ENCODE results near the gene INA.

Gene INA

DNA sequence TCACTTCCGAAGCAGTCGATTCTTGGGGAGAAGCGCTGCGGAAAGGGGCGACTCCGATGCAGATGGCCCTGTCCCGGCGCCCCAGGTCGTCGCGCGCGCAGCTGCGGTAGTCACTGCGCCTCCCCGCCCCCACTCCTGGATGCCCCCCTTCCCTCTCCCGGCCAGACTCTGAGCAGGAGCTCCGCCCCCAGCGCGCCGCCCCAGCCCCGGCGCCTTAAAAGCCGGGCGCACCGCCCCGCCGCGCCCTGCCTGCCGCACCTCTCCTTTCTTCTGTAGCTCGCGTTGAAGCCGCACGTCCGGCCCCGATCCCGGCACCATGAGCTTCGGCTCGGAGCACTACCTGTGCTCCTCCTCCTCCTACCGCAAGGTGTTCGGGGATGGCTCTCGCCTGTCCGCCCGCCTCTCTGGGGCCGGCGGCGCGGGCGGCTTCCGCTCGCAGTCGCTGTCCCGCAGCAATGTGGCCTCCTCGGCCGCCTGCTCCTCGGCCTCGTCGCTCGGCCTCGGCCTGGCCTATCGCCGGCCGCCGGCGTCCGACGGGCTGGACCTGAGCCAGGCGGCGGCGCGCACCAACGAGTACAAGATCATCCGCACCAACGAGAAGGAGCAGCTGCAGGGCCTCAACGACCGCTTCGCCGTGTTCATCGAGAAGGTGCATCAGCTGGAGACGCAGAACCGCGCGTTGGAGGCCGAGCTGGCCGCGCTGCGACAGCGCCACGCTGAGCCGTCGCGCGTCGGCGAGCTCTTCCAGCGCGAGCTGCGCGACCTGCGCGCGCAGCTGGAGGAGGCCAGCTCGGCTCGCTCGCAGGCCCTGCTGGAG lies at the start of gene INA:
TSS of gene INA (plus strand) at position 243 of the 817 bp plus-strand sequence. CDS start at position 317, 74 bp downstream.
- in situ Hi-C loops (cut with MboI; ENCODE audit: low pct_unique_long_range_greater_than_20kb, low sequenced_read_pairs, unreplicated experiment) = no loop called here
- DNase-seq (ENCODE audit: low spot score) = peak; percentile 75
- TF ChIP-seq, protein P1, sequence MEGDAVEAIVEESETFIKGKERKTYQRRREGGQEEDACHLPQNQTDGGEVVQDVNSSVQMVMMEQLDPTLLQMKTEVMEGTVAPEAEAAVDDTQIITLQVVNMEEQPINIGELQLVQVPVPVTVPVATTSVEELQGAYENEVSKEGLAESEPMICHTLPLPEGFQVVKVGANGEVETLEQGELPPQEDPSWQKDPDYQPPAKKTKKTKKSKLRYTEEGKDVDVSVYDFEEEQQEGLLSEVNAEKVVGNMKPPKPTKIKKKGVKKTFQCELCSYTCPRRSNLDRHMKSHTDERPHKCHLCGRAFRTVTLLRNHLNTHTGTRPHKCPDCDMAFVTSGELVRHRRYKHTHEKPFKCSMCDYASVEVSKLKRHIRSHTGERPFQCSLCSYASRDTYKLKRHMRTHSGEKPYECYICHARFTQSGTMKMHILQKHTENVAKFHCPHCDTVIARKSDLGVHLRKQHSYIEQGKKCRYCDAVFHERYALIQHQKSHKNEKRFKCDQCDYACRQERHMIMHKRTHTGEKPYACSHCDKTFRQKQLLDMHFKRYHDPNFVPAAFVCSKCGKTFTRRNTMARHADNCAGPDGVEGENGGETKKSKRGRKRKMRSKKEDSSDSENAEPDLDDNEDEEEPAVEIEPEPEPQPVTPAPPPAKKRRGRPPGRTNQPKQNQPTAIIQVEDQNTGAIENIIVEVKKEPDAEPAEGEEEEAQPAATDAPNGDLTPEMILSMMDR (IDR thresholded peaks at IDR 0.05; ENCODE audit: extremely low read depth, insufficient read depth, missing control alignments) = peak; percentile 27

DNA sequence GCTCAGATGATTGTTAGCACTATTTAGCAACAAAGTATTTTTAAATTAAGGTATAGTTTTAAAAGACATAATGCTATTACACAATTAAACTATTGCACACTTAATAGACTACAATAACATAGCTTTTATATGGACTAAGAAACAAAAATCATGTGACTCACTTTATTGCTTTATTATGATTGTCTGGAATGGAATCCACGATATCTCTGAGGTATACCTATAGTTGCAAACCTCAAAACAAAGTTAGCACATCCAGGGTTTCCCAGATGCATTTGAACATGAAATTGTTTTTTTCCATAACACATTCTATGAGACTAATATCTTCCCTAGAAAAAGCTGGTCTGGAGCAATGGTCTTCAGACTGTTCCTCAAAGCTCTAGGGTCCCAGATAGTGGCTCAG lies 49.5 kb upstream of the INA start:
- TF ChIP-seq, protein P1 (IDR thresholded peaks at IDR 0.05; ENCODE audit: extremely low read depth, insufficient read depth, missing control alignments) = no peak
- in situ Hi-C loops (cut with MboI; ENCODE audit: low pct_unique_long_range_greater_than_20kb, low sequenced_read_pairs, unreplicated experiment) = no loop called here
- DNase-seq (ENCODE audit: low spot score) = no peak

DNA sequence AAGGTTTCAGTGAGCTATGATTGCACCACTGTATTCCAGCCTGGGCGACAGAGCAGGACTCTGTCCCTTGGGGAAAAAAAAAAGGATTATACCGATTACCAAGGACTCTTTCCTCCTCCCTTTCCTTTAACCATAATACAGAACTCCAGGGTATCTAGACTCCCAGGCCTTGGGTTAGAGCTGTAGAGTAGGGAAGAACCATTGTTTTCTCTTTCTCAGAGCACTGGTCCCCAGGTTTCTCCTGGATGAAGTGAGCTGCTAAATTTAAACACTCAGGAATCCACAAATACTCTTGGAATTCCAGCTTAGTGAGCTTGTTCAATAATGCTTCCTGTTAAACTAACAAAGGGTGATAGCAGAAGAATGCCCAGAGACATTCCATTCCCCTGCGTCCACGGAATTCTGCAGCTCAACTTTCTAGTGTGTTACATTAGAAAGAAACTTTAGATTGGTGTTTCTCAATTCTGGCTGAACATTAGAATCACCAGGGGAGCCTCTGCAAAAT lies 45.8 kb upstream of the INA start:
- in situ Hi-C loops (cut with MboI; ENCODE audit: low pct_unique_long_range_greater_than_20kb, low sequenced_read_pairs, unreplicated experiment) = no loop called here
- no peak for DNase-seq (ENCODE audit: low spot score)
- TF ChIP-seq, protein P1 (IDR thresholded peaks at IDR 0.05; ENCODE audit: extremely low read depth, insufficient read depth, missing control alignments) = no peak

DNA sequence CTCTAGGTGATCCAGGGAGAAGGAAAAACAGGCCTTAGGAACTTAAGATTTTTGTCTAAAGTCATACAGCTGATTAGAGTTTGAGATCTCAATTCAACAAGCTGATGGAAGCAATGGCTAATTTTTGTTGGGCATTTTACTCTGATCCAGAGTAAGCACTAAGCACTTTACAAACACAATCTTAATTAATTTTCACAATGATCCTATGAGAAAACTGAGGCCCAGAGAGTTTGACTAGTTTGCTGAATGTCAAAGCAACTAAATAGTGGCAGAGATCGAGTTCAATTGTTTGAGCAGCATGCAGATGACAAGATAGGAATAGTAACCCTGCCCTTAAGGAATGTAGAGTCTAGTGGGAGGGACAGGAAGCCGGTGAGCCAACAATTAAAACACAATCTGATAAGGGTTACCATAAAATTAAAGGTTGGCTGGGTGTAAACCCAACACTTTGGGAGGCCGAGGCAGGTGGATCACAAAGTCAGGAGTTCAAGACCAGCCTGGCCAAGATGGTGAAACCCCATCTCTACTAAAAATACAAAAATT lies 44.7 kb upstream of the INA start:
- DNase-seq (ENCODE audit: low spot score) = no peak
- TF ChIP-seq, protein P1 (IDR thresholded peaks at IDR 0.05; ENCODE audit: extremely low read depth, insufficient read depth, missing control alignments) = no peak
- in situ Hi-C loops (cut with MboI; ENCODE audit: low pct_unique_long_range_greater_than_20kb, low sequenced_read_pairs, unreplicated experiment) = no loop called here

DNA sequence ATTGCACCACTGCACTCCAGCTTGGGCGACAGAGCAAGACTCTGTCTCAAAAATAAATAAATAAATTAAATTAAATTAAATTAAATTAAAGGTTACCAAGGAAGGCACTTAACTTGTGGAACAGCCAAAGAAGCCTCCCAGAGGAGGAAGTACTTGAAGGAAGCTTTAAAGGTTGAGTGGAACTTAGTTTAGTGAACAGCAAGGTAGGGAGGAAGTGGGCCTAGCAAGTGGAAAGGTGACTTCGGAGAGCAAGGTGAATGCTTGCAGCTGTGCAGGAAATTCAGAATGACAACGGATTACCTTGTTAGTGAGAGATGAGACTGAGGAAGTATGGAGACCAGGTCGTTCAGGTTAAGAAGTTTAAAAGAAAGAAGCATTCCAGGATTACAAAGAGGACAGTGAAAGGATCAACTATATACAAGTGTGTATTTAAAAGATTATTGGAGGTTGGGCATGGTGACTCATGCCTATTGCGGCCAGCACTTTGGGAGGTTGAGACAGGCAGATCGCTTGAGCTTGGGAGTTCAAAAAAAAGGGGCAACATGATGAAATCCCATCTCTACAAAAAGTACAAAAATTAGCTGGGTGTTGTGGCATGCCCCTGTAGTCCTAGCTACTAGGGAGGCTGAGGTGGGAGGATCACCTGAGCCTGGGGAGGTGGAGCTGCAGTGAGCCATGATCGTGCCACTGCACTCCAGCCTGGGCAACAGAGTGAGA lies 44.0 kb upstream of the INA start:
- TF ChIP-seq, protein P1 (IDR thresholded peaks at IDR 0.05; ENCODE audit: extremely low read depth, insufficient read depth, missing control alignments) = no peak
- DNase-seq (ENCODE audit: low spot score) = no peak
- in situ Hi-C loops (cut with MboI; ENCODE audit: low pct_unique_long_range_greater_than_20kb, low sequenced_read_pairs, unreplicated experiment) = no loop called here

DNA sequence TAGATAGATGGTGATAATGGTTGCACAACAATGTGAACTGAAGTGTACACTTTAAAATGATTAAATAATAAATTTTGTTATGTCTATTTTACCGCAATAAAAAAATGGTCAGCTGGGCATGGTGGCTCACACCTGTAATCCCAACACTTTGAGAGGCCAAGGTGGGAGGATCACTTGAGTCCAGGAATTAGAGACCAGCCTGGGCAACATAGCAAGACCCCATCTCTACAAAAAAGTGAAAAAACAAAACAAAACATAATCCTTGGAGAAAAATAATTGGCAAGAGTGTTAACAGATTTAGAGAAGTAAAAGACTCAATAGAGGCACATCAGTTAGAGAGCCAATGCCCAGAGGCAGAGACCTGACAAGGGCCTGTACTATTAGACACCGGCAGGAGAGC lies 41.2 kb upstream of the INA start:
- TF ChIP-seq, protein P1 (IDR thresholded peaks at IDR 0.05; ENCODE audit: extremely low read depth, insufficient read depth, missing control alignments) = no peak
- in situ Hi-C loops (cut with MboI; ENCODE audit: low pct_unique_long_range_greater_than_20kb, low sequenced_read_pairs, unreplicated experiment) = no loop called here
- DNase-seq (ENCODE audit: low spot score) = no peak
